Tibial artery (tissue), 4 donors: Measurements from ENCODE around the gene DNAAF1.

Experiments used
- DNase-seq, 2 donors: peaks; one replicate each; pipeline ENCODE4 v3.0.0-alpha.2; 2019
- H3K27ac ChIP-seq, 2 donors: fragments of 200-600 bp; sonication (generic) in 1 of 2; 1 replicate in 1 of 2; 2 replicates in 1 of 2; pipeline ENCODE4 v1.5.1; 2018 to 2019; ENCODE audit warnings: mild to moderate bottlenecking in 1 of 2
- H3K27me3 ChIP-seq, 2 donors: fragments of 200-600 bp; sonication (generic) in 1 of 2; one replicate each; pipeline versions ENCODE4 v1.5.1 to v1.6.0; 2016 to 2019
- H3K36me3 ChIP-seq, 3 donors: fragments of 200-600 bp; sonication (generic) in 2 of 3; one replicate each; pipeline ENCODE4 v1.5.1; 2016 to 2019; ENCODE audit warnings: mild to moderate bottlenecking in 2 of 3
- H3K4me1 ChIP-seq, 4 donors: fragments of 200-600 bp; sonication (generic) in 2 of 4; 1 replicate in 3 of 4; 2 replicates in 1 of 4; pipeline ENCODE4 v1.5.1; 2016 to 2019
- H3K4me3 ChIP-seq, 2 donors: fragments of 200-600 bp; sonication (generic) in 1 of 2; 1 replicate in 1 of 2; 2 replicates in 1 of 2; pipeline ENCODE4 v1.5.1; 2018 to 2019; ENCODE audit warnings: mild to moderate bottlenecking in 2 of 2
- H3K9me3 ChIP-seq, 3 donors: fragments of 200-600 bp; sonication (generic) in 1 of 3; one replicate each; pipeline ENCODE4 v1.5.1; 2016 to 2019
- intact Hi-C: fragments of 100-400 bp; cut with DNase I; formaldehyde crosslinking; loops from one replicate; pipeline ENCODE4 v1.15.0; 2023; ENCODE audit warnings: low total_unique reads
- TF ChIP-seq, protein P1 (sequence below), 2 experiments: fragments of 200-600 bp in 1 of 2; fragments of 450-650 bp in 1 of 2; IDR thresholded peaks; one replicate each; pipeline ENCODE4 v1.5.1; 2017 to 2019; ENCODE audit warnings: antibody characterized with exemption in 2 of 2, mild to moderate bottlenecking in 1 of 2, moderate library complexity in 1 of 2

DNAAF1 gene

DNA sequence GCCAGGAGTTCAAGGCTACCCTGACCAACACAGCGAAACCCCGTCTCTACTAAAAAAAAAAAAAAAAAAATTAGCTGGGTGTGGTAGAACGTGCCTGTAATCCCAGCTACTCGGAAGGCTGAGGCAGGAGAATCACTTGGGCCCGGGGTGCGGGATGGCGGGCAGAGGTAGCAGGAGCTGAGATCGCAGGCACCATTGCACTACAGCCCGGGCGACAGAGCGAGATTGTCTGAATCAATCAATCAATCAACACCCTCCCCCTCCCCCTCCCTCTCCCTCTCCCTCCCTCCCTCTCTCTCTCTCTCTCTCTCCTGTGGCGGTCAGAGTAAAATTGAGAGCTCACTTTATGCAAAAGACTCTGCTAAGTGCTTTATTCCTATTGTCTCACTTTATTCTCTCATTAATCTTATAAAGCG lies 1.3 kb upstream of the DNAAF1 start:
- intact Hi-C loops = no loop called here
- no peak overlapping the region for H3K27ac ChIP-seq
- H3K4me3 ChIP-seq = peak overlapping the region; percentile 72 to 89
- no peaks in the 10 kb centered on the region for H3K9me3 ChIP-seq
- no peak for DNase-seq
- TF ChIP-seq, protein P1, sequence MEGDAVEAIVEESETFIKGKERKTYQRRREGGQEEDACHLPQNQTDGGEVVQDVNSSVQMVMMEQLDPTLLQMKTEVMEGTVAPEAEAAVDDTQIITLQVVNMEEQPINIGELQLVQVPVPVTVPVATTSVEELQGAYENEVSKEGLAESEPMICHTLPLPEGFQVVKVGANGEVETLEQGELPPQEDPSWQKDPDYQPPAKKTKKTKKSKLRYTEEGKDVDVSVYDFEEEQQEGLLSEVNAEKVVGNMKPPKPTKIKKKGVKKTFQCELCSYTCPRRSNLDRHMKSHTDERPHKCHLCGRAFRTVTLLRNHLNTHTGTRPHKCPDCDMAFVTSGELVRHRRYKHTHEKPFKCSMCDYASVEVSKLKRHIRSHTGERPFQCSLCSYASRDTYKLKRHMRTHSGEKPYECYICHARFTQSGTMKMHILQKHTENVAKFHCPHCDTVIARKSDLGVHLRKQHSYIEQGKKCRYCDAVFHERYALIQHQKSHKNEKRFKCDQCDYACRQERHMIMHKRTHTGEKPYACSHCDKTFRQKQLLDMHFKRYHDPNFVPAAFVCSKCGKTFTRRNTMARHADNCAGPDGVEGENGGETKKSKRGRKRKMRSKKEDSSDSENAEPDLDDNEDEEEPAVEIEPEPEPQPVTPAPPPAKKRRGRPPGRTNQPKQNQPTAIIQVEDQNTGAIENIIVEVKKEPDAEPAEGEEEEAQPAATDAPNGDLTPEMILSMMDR (IDR thresholded peaks at IDR 0.05) = no peak
- H3K36me3 ChIP-seq = no peaks in the 10 kb centered on the region
- H3K27me3 ChIP-seq = no peaks in the 10 kb centered on the region
- H3K4me1 ChIP-seq = peaks cover 0 to 21% (median 13%) of the 10 kb centered on the region in 4 donors

- Histone ChIP-seq H3K36me3 (no peaks in the 10 kb centered on the region), H3K9me3 (no peaks in the 10 kb centered on the region), H3K4me1 (peaks cover 0 to 21% (median 13%) of the 10 kb centered on the region in 4 donors), H3K27me3 (no peaks in the 10 kb centered on the region), H3K4me3 (peak overlapping the region; percentile 72 to 89), H3K27ac (peak overlapping the region; percentile 68 to 77)
- intact Hi-C loops = no loop called here
- TF ChIP-seq, protein P1 (IDR thresholded peaks at IDR 0.05) = no peak
- peak in 1 of 2 donors; percentile 29 for DNase-seq
These were observed 774 bp upstream of the DNAAF1 start for GRCh38 chr16:84144209-84144858.

- intact Hi-C loops = no loop called here
These were observed 5.8 kb downstream of the DNAAF1 start for GRCh38 chr16:84150926-84151325.

DNA sequence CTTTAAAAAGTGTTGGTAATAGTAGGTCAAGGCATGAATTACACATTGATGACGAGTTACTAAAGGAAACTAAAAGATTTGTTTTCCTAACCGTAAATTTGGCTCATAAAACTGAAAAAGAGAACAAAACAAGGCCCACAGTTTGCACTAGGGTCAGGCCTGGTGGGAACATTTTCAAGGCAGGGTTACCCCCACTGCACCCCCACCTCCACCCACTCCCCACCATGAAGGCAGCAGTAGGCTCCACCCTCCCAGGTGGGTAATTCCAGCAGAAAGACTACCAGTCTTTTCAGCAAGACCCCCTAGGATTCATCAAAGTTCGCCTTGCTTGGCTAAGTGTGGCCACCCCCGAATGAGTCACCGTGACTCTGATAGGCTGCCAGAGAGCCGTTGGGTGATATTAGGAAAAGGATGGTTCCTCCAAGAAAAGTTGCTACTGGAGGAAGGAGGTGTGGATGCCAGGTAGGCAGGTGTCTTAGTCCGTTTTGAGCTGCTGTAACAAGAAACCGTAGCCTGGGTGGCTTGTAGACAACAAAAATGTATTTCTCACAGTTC lies 8.6 kb downstream of the DNAAF1 start:
- TF ChIP-seq, protein P1 (IDR thresholded peaks at IDR 0.05) = no peak
- no peak overlapping the region for H3K27ac ChIP-seq
- no peaks in the 10 kb centered on the region for H3K36me3 ChIP-seq
- H3K4me1 ChIP-seq = no peaks in the 10 kb centered on the region
- H3K27me3 ChIP-seq = peaks cover 0 to 10% of the 10 kb centered on the region in 2 donors
- intact Hi-C loops = no loop called here
- H3K4me3 ChIP-seq = no peak overlapping the region
- peak in 1 of 2 donors; percentile 13 for DNase-seq
- H3K9me3 ChIP-seq = no peaks in the 10 kb centered on the region

More at GRCh38 chr16:84150926-84151325, 5.8 kb downstream of the DNAAF1 start:
- TF ChIP-seq, protein P1 (IDR thresholded peaks at IDR 0.05) = no peak
- Histone ChIP-seq H3K4me3 (no peak overlapping the region), H3K27ac (no peak overlapping the region), H3K4me1 (peaks cover 0 to 2% (median under 1%) of the 10 kb centered on the region in 4 donors), H3K27me3 (peaks cover 0 to 5% of the 10 kb centered on the region in 2 donors), H3K9me3 (no peaks in the 10 kb centered on the region), H3K36me3 (no peaks in the 10 kb centered on the region)
- no peak for DNase-seq

DNA sequence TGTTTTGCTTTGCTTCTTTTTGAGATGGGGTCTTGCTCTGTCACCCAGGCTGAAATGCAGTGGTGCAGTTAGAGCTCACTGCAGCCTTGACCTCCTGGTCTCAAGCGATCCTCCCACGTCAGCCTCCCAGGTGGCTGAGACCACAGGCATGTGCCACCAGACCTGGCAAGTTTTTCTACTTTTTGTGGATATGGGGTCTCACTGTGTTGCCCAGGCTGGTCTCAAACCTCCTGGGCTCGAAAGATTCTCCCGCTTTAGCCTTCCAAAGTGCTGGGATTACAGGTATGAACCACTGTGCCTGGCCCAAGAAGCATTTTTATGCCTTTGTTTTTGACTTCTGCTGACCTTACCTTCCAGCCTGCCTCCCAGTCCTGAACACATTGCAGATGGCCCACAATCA lies 10.1 kb downstream of the DNAAF1 start:
- no peaks in the 10 kb centered on the region for H3K9me3 ChIP-seq
- intact Hi-C loops = no loop called here
- TF ChIP-seq, protein P1 (IDR thresholded peaks at IDR 0.05) = no peak
- no peaks in the 10 kb centered on the region for H3K4me1 ChIP-seq
- H3K27ac ChIP-seq = no peak overlapping the region
- peaks cover 0 to 15% of the 10 kb centered on the region in 2 donors for H3K27me3 ChIP-seq
- H3K4me3 ChIP-seq = no peak overlapping the region
- DNase-seq = no peak
- no peaks in the 10 kb centered on the region for H3K36me3 ChIP-seq
